Liver (tissue), 9 donors: ENCODE data around the gene SHC4. TPM values are rescaled to one million over a fixed set of nuclear protein-coding genes. Genes with fewer than 3 reads are reported as not detected.

Experiments used
- DNase-seq: peaks from one replicate; pipeline ENCODE4 v3.0.0-alpha.2; 2017; ENCODE audit warnings: low spot score
- H3K27ac ChIP-seq, 2 donors: one replicate each; pipeline ENCODE4 v1.7.0; 2013; ENCODE audit warnings: inconsistent platforms in 2 of 2, low read length in 2 of 2, control low read depth in 1 of 2, low read depth in 1 of 2, mild to moderate bottlenecking in 1 of 2
- H3K27me3 ChIP-seq, 4 donors: one replicate each; pipeline versions ENCODE4 v1.6.1 to v1.7.0; 2013; ENCODE audit warnings: low read length in 3 of 4, inconsistent platforms in 1 of 4, mild to moderate bottlenecking in 1 of 4, moderate library complexity in 1 of 4; ENCODE audit not compliant: control insufficient read depth in 4 of 4, insufficient read depth in 4 of 4
- H3K36me3 ChIP-seq, 4 donors: one replicate each; pipeline versions ENCODE4 v1.6.1 to v1.7.0; 2013; ENCODE audit warnings: low read length in 3 of 4, mild to moderate bottlenecking in 3 of 4, low read depth in 1 of 4, moderate library complexity in 1 of 4; ENCODE audit not compliant: control insufficient read depth in 4 of 4, insufficient read depth in 3 of 4
- H3K4me1 ChIP-seq, 4 donors: one replicate each; pipeline versions ENCODE4 v1.6.1 to v1.7.0; 2013; ENCODE audit warnings: low read length in 3 of 4, mild to moderate bottlenecking in 3 of 4, moderate library complexity in 1 of 4; ENCODE audit not compliant: control insufficient read depth in 4 of 4, insufficient read depth in 4 of 4
- H3K4me3 ChIP-seq, 3 donors: one replicate each; pipeline versions ENCODE4 v1.6.1 to v1.7.0; 2013; ENCODE audit warnings: low read length in 3 of 3, control low read depth in 1 of 3, low read depth in 1 of 3, mild to moderate bottlenecking in 1 of 3
- H3K9ac ChIP-seq, 2 donors: one replicate each; pipeline ENCODE4 v1.7.0; 2013; ENCODE audit warnings: low read length in 2 of 2, mild to moderate bottlenecking in 2 of 2, moderate library complexity in 2 of 2, control low read depth in 1 of 2, low read depth in 1 of 2
- H3K9me3 ChIP-seq, 4 donors: one replicate each; pipeline versions ENCODE4 v1.6.1 to v1.7.0; 2013; ENCODE audit warnings: low read length in 3 of 4; ENCODE audit not compliant: control insufficient read depth in 4 of 4
- ATF3 ChIP-seq: IDR thresholded peaks from 2 replicates; pipeline ENCODE4 v1.6.1; 2016; ENCODE audit warnings: antibody characterized with exemption
- CTCF ChIP-seq: fragments of 150-350 bp; IDR thresholded peaks from 2 replicates; pipeline ENCODE4 v1.5.1; 2017; ENCODE audit warnings: improper control_type of control experiment, low read depth, low read length; ENCODE audit not compliant: missing input control
- EGR1 ChIP-seq, 2 donors: IDR thresholded peaks; 2 replicates each; pipeline ENCODE4 v1.6.1; 2016 to 2018; ENCODE audit warnings: antibody characterized with exemption in 2 of 2, low read depth in 2 of 2
- FOXA1 ChIP-seq: IDR thresholded peaks from 2 replicates; pipeline ENCODE4 v1.6.1; 2016; ENCODE audit warnings: antibody characterized with exemption
- FOXA2 ChIP-seq: IDR thresholded peaks from 2 replicates; pipeline ENCODE4 v1.6.1; 2016; ENCODE audit warnings: antibody characterized with exemption
- GABPA ChIP-seq, 2 donors: IDR thresholded peaks in 1 of 2; conservative IDR thresholded peaks in 1 of 2; 2 replicates each; pipeline ENCODE4 v1.6.1; 2016; ENCODE audit warnings: antibody characterized with exemption in 2 of 2, mild to moderate bottlenecking in 1 of 2, moderate library complexity in 1 of 2
- HNF4A ChIP-seq, 2 donors: conservative IDR thresholded peaks; 2 replicates each; pipeline ENCODE4 v1.6.1; 2016; ENCODE audit warnings: antibody characterized with exemption in 2 of 2, mild to moderate bottlenecking in 2 of 2
- HNF4G ChIP-seq: IDR thresholded peaks from 2 replicates; pipeline ENCODE4 v1.6.1; 2016; ENCODE audit warnings: antibody characterized with exemption
- JUND ChIP-seq, 2 donors: IDR thresholded peaks; 2 replicates each; pipeline ENCODE4 v1.6.1; 2016; ENCODE audit warnings: antibody characterized with exemption in 2 of 2
- MAX ChIP-seq: IDR thresholded peaks from 2 replicates; pipeline ENCODE4 v1.6.1; 2016; ENCODE audit warnings: antibody characterized with exemption
- RAD21 ChIP-seq, 2 donors: IDR thresholded peaks; 2 replicates each; pipeline ENCODE4 v1.6.1; 2016; ENCODE audit warnings: antibody characterized with exemption in 2 of 2, mild to moderate bottlenecking in 2 of 2
- REST ChIP-seq: IDR thresholded peaks from 2 replicates; pipeline ENCODE4 v1.6.1; 2016; ENCODE audit warnings: antibody characterized with exemption, mild to moderate bottlenecking
- RXRA ChIP-seq, 2 donors: IDR thresholded peaks; 2 replicates each; pipeline ENCODE4 v1.6.1; 2017 to 2018; ENCODE audit warnings: antibody characterized with exemption in 2 of 2, mild to moderate bottlenecking in 1 of 2
- SP1 ChIP-seq: IDR thresholded peaks from 2 replicates; pipeline ENCODE4 v1.6.1; 2018; ENCODE audit warnings: antibody characterized with exemption, mild to moderate bottlenecking
- TAF1 ChIP-seq: conservative IDR thresholded peaks from 2 replicates; pipeline ENCODE4 v1.6.1; 2016; ENCODE audit warnings: antibody characterized with exemption, mild to moderate bottlenecking
- YY1 ChIP-seq: IDR thresholded peaks from 2 replicates; pipeline ENCODE4 v1.6.1; 2016; ENCODE audit warnings: antibody characterized with exemption, mild to moderate bottlenecking
- ZBTB33 ChIP-seq: IDR thresholded peaks from 2 replicates; pipeline ENCODE4 v1.6.1; 2016; ENCODE audit warnings: antibody characterized with exemption
- WGBS: extraction: QIAGEN DNeasy Blood & Tissue Kit; methylation state at CpG from one replicate; pipeline ENCODE4 v1.1.7; 2013; 5-methylcytosine and 5-hydroxymethylcytosine counted together
- polyA plus RNA-seq, 2 donors: library from polyadenylated mRNA; stranded (reverse) in 1 of 2; unstranded in 1 of 2; fragments of 200-250 nt in 1 of 2; fragments of >200 nt in 1 of 2; fragmentation: Nextera tagmentation in 1 of 2; extraction: Ambion mirVana in 1 of 2; gene quantifications; one replicate each; pipeline versions ENCODE4 v1.2.1 to v1.2.3, GENCODE V29; 2013 to 2015
- total RNA-seq, 2 donors: library from RNA; depleted of rRNA; stranded (reverse); fragments of >200 nt; gene quantifications; one replicate each; pipeline ENCODE4 v1.2.3, GENCODE V29; 2014
- donor health status: healthy.
- donor health status: healthy.
- donor health status: healthy.
- donor health status: healthy.
- donor health status: healthy.

The SHC4 gene
- total and polyA plus RNA-seq, 4 donors = under 0.01 to 0.19 (median 0.05) TPM

GRCh38 chr15:48924528-48925393 lies 39.0 kb downstream of the SHC4 start:
- no peak overlapping the region for H3K9ac ChIP-seq
- H3K36me3 ChIP-seq = no peaks in the 10 kb centered on the region
- H3K4me3 ChIP-seq = no peak overlapping the region
- TF ChIP-seq ATF3 = no peak
- no peak for TF ChIP-seq RAD21 (IDR thresholded peaks at IDR 0.05)
- no peak for TF ChIP-seq JUND (IDR thresholded peaks at IDR 0.05)
- no peak for TF ChIP-seq GABPA (IDR thresholded peaks at IDR 0.05 in 1 of 2, conservative IDR thresholded peaks at IDR 0.05 in 1 of 2)
- TF ChIP-seq HNF4G = no peak
- no peak for TF ChIP-seq ZBTB33
- no peak for TF ChIP-seq HNF4A (conservative IDR thresholded peaks at IDR 0.05)
- TF ChIP-seq RXRA (IDR thresholded peaks at IDR 0.05) = no peak
- TF ChIP-seq YY1 = no peak
- TF ChIP-seq FOXA1 = no peak
- TF ChIP-seq CTCF = no peak
- no peak for TF ChIP-seq SP1
- TF ChIP-seq FOXA2 = no peak
- TF ChIP-seq TAF1 = no peak
- TF ChIP-seq MAX = no peak
- no peak for TF ChIP-seq REST
- no peak for TF ChIP-seq EGR1 (IDR thresholded peaks at IDR 0.05; ENCODE audit: low read depth in 2 of 2)
- no peak for DNase-seq
- H3K9me3 ChIP-seq = no peaks in the 10 kb centered on the region
- H3K27me3 ChIP-seq = no peaks in the 10 kb centered on the region
- 85% methylated on average over 5 of the region's 5 CpGs for WGBS
- H3K4me1 ChIP-seq = no peaks in the 10 kb centered on the region
- no peak overlapping the region for H3K27ac ChIP-seq
